SU-DHL-6 (cell line): ENCODE measurements around the gene TMPRSS13.

ENCODE experiments used
- H2AFZ ChIP-seq: fragments of 200-600 bp; sonication (generic); 2 replicates; pipeline ENCODE4 v1.6.1; 2014; ENCODE audit warnings: low read depth, mild to moderate bottlenecking, moderate library complexity, mixed read lengths, antibody characterized with exemption, low read length; ENCODE audit not compliant: severe bottlenecking
- H3F3A ChIP-seq: fragments of 200-600 bp; shearing (Covaris generic); 2 replicates; pipeline ENCODE4 v1.6.0; 2016; ENCODE audit warnings: antibody characterized with exemption, mild to moderate bottlenecking; ENCODE audit not compliant: insufficient read depth
- H3K27ac ChIP-seq: fragments of 200-600 bp; sonication (generic); 2 replicates; pipeline ENCODE4 v1.5.1; 2016; ENCODE audit warnings: low read depth, mild to moderate bottlenecking, low read length, moderate library complexity, mixed read lengths
- H3K27me3 ChIP-seq: fragments of 200-600 bp; sonication (generic), shearing (Covaris generic); 2 replicates; pipeline ENCODE4 v1.6.0; 2014; ENCODE audit warnings: mild to moderate bottlenecking, low read length
- H3K36me3 ChIP-seq: fragments of 200-600 bp; sonication (generic); 2 replicates; pipeline ENCODE4 v1.6.1; 2014; ENCODE audit warnings: mild to moderate bottlenecking, low read length, mixed read lengths
- H3K4me2 ChIP-seq: fragments of 300-600, 200-600 bp; shearing (Covaris generic), sonication (generic); 2 replicates; pipeline ENCODE4 v1.6.0; 2014; ENCODE audit warnings: low read length, low read depth, mild to moderate bottlenecking; ENCODE audit not compliant: poor library complexity, severe bottlenecking
- H3K4me3 ChIP-seq: fragments of 200-600 bp; sonication (generic); 2 replicates; pipeline ENCODE4 v1.5.1; 2014; ENCODE audit warnings: antibody characterized with exemption, low read length, mild to moderate bottlenecking, mixed read lengths; ENCODE audit not compliant: insufficient read depth, poor library complexity, severe bottlenecking
- H3K79me2 ChIP-seq: fragments of 200-600 bp; sonication (generic); 2 replicates; pipeline ENCODE4 v1.6.1; 2014; ENCODE audit warnings: mild to moderate bottlenecking, low read length, moderate library complexity; ENCODE audit not compliant: insufficient read depth
- H3K9ac ChIP-seq: fragments of 200-600 bp; sonication (generic); 2 replicates; pipeline ENCODE4 v1.7.0; 2014; ENCODE audit warnings: mild to moderate bottlenecking, low read length
- H3K9me2 ChIP-seq: fragments of 200-600 bp; sonication (generic); replicated peaks from 2 replicates; pipeline ENCODE4 v1.6.1; 2014; ENCODE audit warnings: low read length; ENCODE audit not compliant: insufficient read depth
- H3K9me3 ChIP-seq: fragments of 200-600 bp; sonication (generic); 2 replicates; pipeline ENCODE4 v1.6.1; 2014; ENCODE audit warnings: low read length, mixed read lengths; ENCODE audit not compliant: insufficient read depth
- H4K20me1 ChIP-seq: fragments of 200-600 bp; sonication (generic); 2 replicates; pipeline ENCODE4 v1.6.1; 2014; ENCODE audit warnings: low read depth, mild to moderate bottlenecking, antibody characterized with exemption, low read length, moderate library complexity, mixed read lengths
- EZH2phosphoT487 ChIP-seq: fragments of 200-600 bp; sonication (generic), shearing (Covaris generic); conservative IDR thresholded peaks from 2 replicates; pipeline ENCODE4 v1.6.1; 2018; ENCODE audit warnings: mild to moderate bottlenecking, antibody characterized with exemption, low read length, moderate library complexity, mixed read lengths
- TF ChIP-seq, protein P1 (sequence below): fragments of 200-600 bp; sonication (generic); IDR thresholded peaks from one replicate; pipeline ENCODE4 v1.5.1; 2017; ENCODE audit warnings: antibody characterized with exemption, mild to moderate bottlenecking, low read length, moderate library complexity; ENCODE audit not compliant: insufficient read depth, poor library complexity, severe bottlenecking

Gene TMPRSS13

GRCh38 chr11:117872975-117873827, 56.0 kb downstream of the TMPRSS13 start:
- TF ChIP-seq EZH2phosphoT487: no peak
- TF ChIP-seq, protein P1, sequence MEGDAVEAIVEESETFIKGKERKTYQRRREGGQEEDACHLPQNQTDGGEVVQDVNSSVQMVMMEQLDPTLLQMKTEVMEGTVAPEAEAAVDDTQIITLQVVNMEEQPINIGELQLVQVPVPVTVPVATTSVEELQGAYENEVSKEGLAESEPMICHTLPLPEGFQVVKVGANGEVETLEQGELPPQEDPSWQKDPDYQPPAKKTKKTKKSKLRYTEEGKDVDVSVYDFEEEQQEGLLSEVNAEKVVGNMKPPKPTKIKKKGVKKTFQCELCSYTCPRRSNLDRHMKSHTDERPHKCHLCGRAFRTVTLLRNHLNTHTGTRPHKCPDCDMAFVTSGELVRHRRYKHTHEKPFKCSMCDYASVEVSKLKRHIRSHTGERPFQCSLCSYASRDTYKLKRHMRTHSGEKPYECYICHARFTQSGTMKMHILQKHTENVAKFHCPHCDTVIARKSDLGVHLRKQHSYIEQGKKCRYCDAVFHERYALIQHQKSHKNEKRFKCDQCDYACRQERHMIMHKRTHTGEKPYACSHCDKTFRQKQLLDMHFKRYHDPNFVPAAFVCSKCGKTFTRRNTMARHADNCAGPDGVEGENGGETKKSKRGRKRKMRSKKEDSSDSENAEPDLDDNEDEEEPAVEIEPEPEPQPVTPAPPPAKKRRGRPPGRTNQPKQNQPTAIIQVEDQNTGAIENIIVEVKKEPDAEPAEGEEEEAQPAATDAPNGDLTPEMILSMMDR: no peak
- Histone ChIP-seq H3F3A (no peaks in the 10 kb centered on the region), H2AFZ (no peak overlapping the region), H3K79me2 (no peaks in the 10 kb centered on the region), H3K9me2 (no peaks in the 10 kb centered on the region), H3K9me3 (no peaks in the 10 kb centered on the region), H3K9ac (no peak overlapping the region), H3K27ac (no peak overlapping the region), H4K20me1 (no peaks in the 10 kb centered on the region), H3K4me3 (no peak overlapping the region), H3K4me2 (no peak overlapping the region), H3K27me3 (no peaks in the 10 kb centered on the region), H3K36me3 (no peaks in the 10 kb centered on the region)

- Histone ChIP-seq H3K27me3 (no peaks in the 10 kb centered on the region), H3K36me3 (no peaks in the 10 kb centered on the region), H3K9me3 (no peaks in the 10 kb centered on the region), H3K27ac (no peak overlapping the region), H3K79me2 (no peaks in the 10 kb centered on the region), H3K9me2 (no peaks in the 10 kb centered on the region), H4K20me1 (no peaks in the 10 kb centered on the region), H3F3A (no peaks in the 10 kb centered on the region), H3K4me3 (no peak overlapping the region), H3K4me2 (no peak overlapping the region), H2AFZ (no peak overlapping the region), H3K9ac (no peak overlapping the region)
- TF ChIP-seq, protein P1: no peak
- no peak for TF ChIP-seq EZH2phosphoT487
Observed at GRCh38 chr11:117872420-117872961, 56.7 kb downstream of the TMPRSS13 start.

GRCh38 chr11:117871784-117872183, 57.4 kb downstream of the TMPRSS13 start:
- no peaks in the 10 kb centered on the region for H3K27me3 ChIP-seq
- TF ChIP-seq EZH2phosphoT487: no peak
- TF ChIP-seq, protein P1: no peak

More at GRCh38 chr11:117871784-117872183, 57.4 kb downstream of the TMPRSS13 start:
- no peaks in the 10 kb centered on the region for H3F3A ChIP-seq
- H3K4me2 ChIP-seq: no peak overlapping the region
- H3K4me3 ChIP-seq: no peak overlapping the region
- no peak overlapping the region for H3K9ac ChIP-seq
- H3K79me2 ChIP-seq: no peaks in the 10 kb centered on the region
- H3K36me3 ChIP-seq: no peaks in the 10 kb centered on the region
- H4K20me1 ChIP-seq: no peaks in the 10 kb centered on the region
- H3K9me3 ChIP-seq: no peaks in the 10 kb centered on the region
- no peak overlapping the region for H3K27ac ChIP-seq
- no peak overlapping the region for H2AFZ ChIP-seq
- no peaks in the 10 kb centered on the region for H3K9me2 ChIP-seq
